VCaP (cell line): ENCODE data around the gene ADAM8.

Experiments used
- H3K27ac ChIP-seq: fragments of 450-650 bp; 2 replicates; pipeline ENCODE4 v1.5.1; 2017
- TF ChIP-seq, protein P1 (sequence below): fragments of 450-650 bp; conservative IDR thresholded peaks from 2 replicates; pipeline ENCODE4 v1.5.1; 2017; ENCODE audit warnings: mild to moderate bottlenecking, moderate library complexity

Gene ADAM8

DNA sequence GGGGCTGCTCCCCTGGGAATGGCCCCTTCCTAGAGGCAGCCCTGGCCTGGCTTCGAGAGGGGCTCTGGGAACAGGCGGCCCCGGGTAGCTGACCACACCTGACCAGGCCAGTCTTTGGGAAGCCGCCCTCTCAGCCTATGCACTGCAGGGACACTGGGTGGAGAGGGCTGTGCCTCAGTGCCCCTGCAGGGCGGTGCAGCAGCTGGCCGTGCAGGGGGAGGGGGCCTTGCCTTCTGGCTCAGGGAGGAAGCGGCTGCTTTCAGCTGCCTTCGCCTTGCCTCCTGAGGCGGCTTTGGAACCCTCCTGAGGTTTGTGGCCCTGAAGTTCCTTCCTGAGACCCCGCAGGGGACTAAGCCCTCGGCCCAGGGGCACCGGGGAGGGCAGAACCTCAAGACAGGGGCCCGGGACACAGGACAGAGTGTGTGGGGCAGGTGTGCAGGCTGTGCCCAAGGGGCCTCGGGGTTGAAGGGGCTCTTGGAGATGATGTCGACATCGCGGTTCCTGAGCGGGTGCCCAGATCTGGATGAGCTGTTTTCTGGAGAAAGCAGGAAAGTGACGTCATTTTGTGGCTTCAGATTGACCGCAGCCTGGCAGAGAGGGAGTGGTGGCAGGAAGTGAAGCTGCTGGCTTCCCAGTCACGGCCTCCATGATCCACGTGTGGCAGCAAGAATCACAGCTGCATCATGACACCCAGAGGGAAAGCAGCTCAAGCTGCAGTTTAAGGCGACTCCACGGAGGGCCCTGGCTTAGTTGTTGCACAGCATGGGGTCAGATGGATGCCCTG, 17.7 kb downstream of the ADAM8 start:
- TF ChIP-seq, protein P1, sequence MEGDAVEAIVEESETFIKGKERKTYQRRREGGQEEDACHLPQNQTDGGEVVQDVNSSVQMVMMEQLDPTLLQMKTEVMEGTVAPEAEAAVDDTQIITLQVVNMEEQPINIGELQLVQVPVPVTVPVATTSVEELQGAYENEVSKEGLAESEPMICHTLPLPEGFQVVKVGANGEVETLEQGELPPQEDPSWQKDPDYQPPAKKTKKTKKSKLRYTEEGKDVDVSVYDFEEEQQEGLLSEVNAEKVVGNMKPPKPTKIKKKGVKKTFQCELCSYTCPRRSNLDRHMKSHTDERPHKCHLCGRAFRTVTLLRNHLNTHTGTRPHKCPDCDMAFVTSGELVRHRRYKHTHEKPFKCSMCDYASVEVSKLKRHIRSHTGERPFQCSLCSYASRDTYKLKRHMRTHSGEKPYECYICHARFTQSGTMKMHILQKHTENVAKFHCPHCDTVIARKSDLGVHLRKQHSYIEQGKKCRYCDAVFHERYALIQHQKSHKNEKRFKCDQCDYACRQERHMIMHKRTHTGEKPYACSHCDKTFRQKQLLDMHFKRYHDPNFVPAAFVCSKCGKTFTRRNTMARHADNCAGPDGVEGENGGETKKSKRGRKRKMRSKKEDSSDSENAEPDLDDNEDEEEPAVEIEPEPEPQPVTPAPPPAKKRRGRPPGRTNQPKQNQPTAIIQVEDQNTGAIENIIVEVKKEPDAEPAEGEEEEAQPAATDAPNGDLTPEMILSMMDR = no peak
- H3K27ac ChIP-seq = peak overlapping the region; percentile 40

GRCh38 chr10:133258066-133258817, 18.4 kb downstream of the ADAM8 start:
- TF ChIP-seq, protein P1 = no peak
- H3K27ac ChIP-seq = peak overlapping the region; percentile 40

GRCh38 chr10:133257489-133258065, 19.1 kb downstream of the ADAM8 start:
- H3K27ac ChIP-seq = peak overlapping the region; percentile 40
- TF ChIP-seq, protein P1 = peak; percentile 49

DNA sequence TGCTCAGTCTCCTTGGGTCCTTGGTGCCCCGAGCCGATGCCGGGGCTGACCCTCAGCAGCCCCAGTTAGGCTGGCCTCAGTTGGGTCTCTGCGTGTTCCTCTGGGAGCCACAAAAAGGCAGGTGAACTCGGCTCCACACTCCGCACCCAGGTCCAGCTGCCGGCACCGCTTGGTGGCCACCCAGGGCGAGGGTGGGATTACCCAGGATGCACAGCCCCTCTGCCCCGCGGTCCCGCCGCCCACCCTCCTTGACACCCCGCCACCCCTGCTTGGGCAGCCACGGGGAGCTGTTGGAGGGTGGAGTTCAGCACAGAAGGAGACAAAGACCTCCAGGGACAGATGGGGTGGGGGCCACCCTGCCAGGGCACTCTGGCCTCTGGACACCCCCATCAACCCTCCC, 21.3 kb downstream of the ADAM8 start:
- TF ChIP-seq, protein P1 = no peak
- H3K27ac ChIP-seq = no peak overlapping the region

- TF ChIP-seq, protein P1 = no peak
- H3K27ac ChIP-seq = no peak overlapping the region
Measured at GRCh38 chr10:133254421-133255120, 22.1 kb downstream of the ADAM8 start.

DNA sequence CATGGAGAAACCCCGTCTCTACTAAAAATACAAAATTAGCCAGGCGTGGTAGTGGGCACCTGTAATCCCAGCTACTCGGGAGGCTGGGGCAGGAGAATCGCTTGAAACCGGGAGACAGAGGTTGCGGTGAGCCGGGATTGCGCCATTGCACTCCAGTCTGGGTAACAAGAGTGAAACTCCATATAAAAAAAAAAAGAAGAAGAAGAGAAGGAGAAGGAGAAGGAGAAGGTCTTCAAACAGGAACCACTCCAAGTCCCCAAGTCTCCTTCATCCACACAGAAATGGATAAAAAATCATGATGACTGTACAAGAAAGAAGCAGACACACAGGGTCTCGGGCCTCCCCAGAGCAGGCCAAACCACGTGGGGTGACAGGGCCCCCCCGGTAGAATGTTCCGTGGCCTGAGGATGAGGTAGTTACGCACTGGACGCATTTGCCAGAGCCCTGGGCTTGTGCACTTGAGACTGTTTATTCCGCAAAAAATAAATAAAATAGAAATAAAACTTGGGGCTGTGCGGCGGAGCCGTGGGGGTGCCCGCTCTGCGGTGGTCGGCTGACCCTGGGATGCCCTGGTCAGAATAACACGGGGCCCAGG, 23.2 kb downstream of the ADAM8 start:
- H3K27ac ChIP-seq = no peak overlapping the region
- TF ChIP-seq, protein P1 = no peak
